Suppressor macrophage treated with lipopolysaccharide for 4 hours (primary cell): ENCODE measurements around the gene PRODH2.
A peak's percentile ranks its signal among the peaks of the same experiment; 100 is the strongest.

Experiments
- DNase-seq: peaks from one replicate; pipeline ENCODE4 v3.0.0-alpha.2; 2020

Gene PRODH2

GRCh38 chr19:35812220-35813042, at the start of gene PRODH2:
Gene PRODH2 (minus strand): TSS chr19:35812845. CDS start chr19:35812805, 40 bp downstream.
- no peak for DNase-seq

- DNase-seq: no peak
Observed at GRCh38 chr19:35861640-35862160, 49.1 kb upstream of the PRODH2 start.

GRCh38 chr19:35860818-35861639, 48.4 kb upstream of the PRODH2 start:
- DNase-seq: no peak

GRCh38 chr19:35860436-35860817, 47.8 kb upstream of the PRODH2 start:
- no peak for DNase-seq

- DNase-seq: no peak
Observed at GRCh38 chr19:35859414-35859813, 46.8 kb upstream of the PRODH2 start.

- no peak for DNase-seq
Observed at GRCh38 chr19:35858311-35858710, 45.7 kb upstream of the PRODH2 start.

- DNase-seq: no peak
Observed at GRCh38 chr19:35856546-35857149, 44.0 kb upstream of the PRODH2 start, which contains the start of gene KIRREL2. Gene KIRREL2 (plus strand): TSS chr19:35856911. CDS start chr19:35857120, 209 bp downstream.

- DNase-seq: no peak
Observed at GRCh38 chr19:35853038-35853756, 40.6 kb upstream of the PRODH2 start.

GRCh38 chr19:35852029-35852780, 39.6 kb upstream of the PRODH2 start, which contains the start of gene NPHS1:
Gene NPHS1 (minus strand): TSS chr19:35852504. CDS start chr19:35851837, 667 bp downstream.
- DNase-seq: no peak

GRCh38 chr19:35851213-35852028, 38.8 kb upstream of the PRODH2 start:
- DNase-seq: no peak

GRCh38 chr19:35848919-35849505, 36.4 kb upstream of the PRODH2 start:
- DNase-seq: no peak

- DNase-seq: no peak
Observed at GRCh38 chr19:35848486-35848885, 35.8 kb upstream of the PRODH2 start.

GRCh38 chr19:35847911-35848310, 35.3 kb upstream of the PRODH2 start:
- DNase-seq: no peak

- no peak for DNase-seq
Observed at GRCh38 chr19:35846038-35846668, 33.5 kb upstream of the PRODH2 start.

- peak; percentile 21 for DNase-seq
Observed at GRCh38 chr19:35845215-35846037, 32.8 kb upstream of the PRODH2 start.

GRCh38 chr19:35844482-35845214, 32.0 kb upstream of the PRODH2 start:
- no peak for DNase-seq

- DNase-seq: peak; percentile 16
Observed at GRCh38 chr19:35843676-35844481, 31.2 kb upstream of the PRODH2 start.
